ENCODE data around the gene LAMA2. TPM values are rescaled to one million over a fixed set of nuclear protein-coding genes. Genes with fewer than 3 reads are reported as not detected.

LAMA2 gene
- total and polyA plus RNA-seq, 5 donors from 2014 or later, result 0.06 to 0.47 (median 0.09) TPM

GRCh38 chr6:129314575-129314974 lies 431.6 kb downstream of the LAMA2 start:
- H3K4me3 ChIP-seq (ENCODE audit: low read depth, low read length), result no peak overlapping the region
- no peak overlapping the region for H3K27ac ChIP-seq (ENCODE audit: insufficient read depth, low read length, poor library complexity, severe bottlenecking)
- Mint-ChIP-seq H3K4me1 (no peaks in the 10 kb centered on the region), H3K36me3 (no peaks in the 10 kb centered on the region), H3K4me3 (no peak overlapping the region), H3K27me3 (peaks cover 6% of the 10 kb centered on the region), H3K27ac (no peak overlapping the region), H3K9me3 (peaks cover 0 to 2% (median 0%) of the 10 kb centered on the region in 7 donors)
- H3K4me1 ChIP-seq (ENCODE audit: control insufficient read depth, insufficient read depth, low read length, poor library complexity, severe bottlenecking), result no peaks in the 10 kb centered on the region
- H3K36me3 ChIP-seq (ENCODE audit: control insufficient read depth, insufficient read depth, low read length), result no peaks in the 10 kb centered on the region
- DNase-seq (no peak), ATAC-seq (ENCODE audit: low read depth in 2 of 2) (no peak)
- no peaks in the 10 kb centered on the region for H3K9me3 ChIP-seq (ENCODE audit: control insufficient read depth in 2 of 2, low read length in 2 of 2)
- H3K27me3 ChIP-seq (ENCODE audit: control insufficient read depth, insufficient read depth, low read length), result peaks cover 2% of the 10 kb centered on the region

GRCh38 chr6:129317931-129318820 lies 435.2 kb downstream of the LAMA2 start:
- no peak for ATAC-seq (ENCODE audit: low read depth in 2 of 2)

GRCh38 chr6:129320892-129321291 lies 438.0 kb downstream of the LAMA2 start:
- Histone ChIP-seq H3K9me3 (ENCODE audit: control insufficient read depth in 2 of 2, low read length in 2 of 2) (no peaks in the 10 kb centered on the region), H3K4me3 (ENCODE audit: low read depth, low read length) (no peak overlapping the region), H3K27me3 (ENCODE audit: control insufficient read depth, insufficient read depth, low read length) (peaks cover 2% of the 10 kb centered on the region), H3K36me3 (ENCODE audit: control insufficient read depth, insufficient read depth, low read length) (no peaks in the 10 kb centered on the region), H3K27ac (ENCODE audit: insufficient read depth, low read length, poor library complexity, severe bottlenecking) (no peak overlapping the region), H3K4me1 (ENCODE audit: control insufficient read depth, insufficient read depth, low read length, poor library complexity, severe bottlenecking) (no peaks in the 10 kb centered on the region)
- Mint-ChIP-seq H3K4me1 (no peaks in the 10 kb centered on the region), H3K36me3 (no peaks in the 10 kb centered on the region), H3K27ac (no peak overlapping the region), H3K9me3 (no peaks in the 10 kb centered on the region), H3K27me3 (peaks cover 12% of the 10 kb centered on the region), H3K4me3 (no peak overlapping the region)
- no peak for DNase-seq
- no peak for ATAC-seq (ENCODE audit: low read depth in 2 of 2)

More at GRCh38 chr6:129317931-129318820, 435.2 kb downstream of the LAMA2 start:
- Mint-ChIP-seq H3K27me3 (peaks cover 10% of the 10 kb centered on the region), H3K36me3 (no peaks in the 10 kb centered on the region), H3K4me1 (no peaks in the 10 kb centered on the region), H3K27ac (no peak overlapping the region), H3K9me3 (no peaks in the 10 kb centered on the region), H3K4me3 (no peak overlapping the region)
- Histone ChIP-seq H3K36me3 (ENCODE audit: control insufficient read depth, insufficient read depth, low read length) (no peaks in the 10 kb centered on the region), H3K9me3 (ENCODE audit: control insufficient read depth in 2 of 2, low read length in 2 of 2) (no peaks in the 10 kb centered on the region), H3K27me3 (ENCODE audit: control insufficient read depth, insufficient read depth, low read length) (peaks cover 2% of the 10 kb centered on the region), H3K4me3 (ENCODE audit: low read depth, low read length) (no peak overlapping the region), H3K27ac (ENCODE audit: insufficient read depth, low read length, poor library complexity, severe bottlenecking) (no peak overlapping the region), H3K4me1 (ENCODE audit: control insufficient read depth, insufficient read depth, low read length, poor library complexity, severe bottlenecking) (no peaks in the 10 kb centered on the region)
- DNase-seq, result no peak

- H3K36me3 ChIP-seq (ENCODE audit: control insufficient read depth, insufficient read depth, low read length), result no peaks in the 10 kb centered on the region
- H3K9me3 Mint-ChIP-seq, result no peaks in the 10 kb centered on the region
- H3K4me1 Mint-ChIP-seq, result no peaks in the 10 kb centered on the region
- H3K9me3 ChIP-seq (ENCODE audit: control insufficient read depth in 2 of 2, low read length in 2 of 2), result no peaks in the 10 kb centered on the region
- no peaks in the 10 kb centered on the region for H3K36me3 Mint-ChIP-seq
- no peak overlapping the region for H3K4me3 ChIP-seq (ENCODE audit: low read depth, low read length)
- H3K27ac ChIP-seq (ENCODE audit: insufficient read depth, low read length, poor library complexity, severe bottlenecking), result no peak overlapping the region
- no peak overlapping the region for H3K27ac Mint-ChIP-seq
- H3K27me3 ChIP-seq (ENCODE audit: control insufficient read depth, insufficient read depth, low read length), result peaks cover 1% of the 10 kb centered on the region
- DNase-seq (no peak), ATAC-seq (ENCODE audit: low read depth in 2 of 2) (no peak)
- H3K27me3 Mint-ChIP-seq, result peaks cover 12% of the 10 kb centered on the region
- H3K4me3 Mint-ChIP-seq, result no peak overlapping the region
- no peaks in the 10 kb centered on the region for H3K4me1 ChIP-seq (ENCODE audit: control insufficient read depth, insufficient read depth, low read length, poor library complexity, severe bottlenecking)
These were observed 438.4 kb downstream of the LAMA2 start for GRCh38 chr6:129321303-129321702.

GRCh38 chr6:129324345-129324744 lies 441.4 kb downstream of the LAMA2 start:
- DNase-seq (no peak), ATAC-seq (ENCODE audit: low read depth in 2 of 2) (no peak)
- H3K9me3 ChIP-seq (ENCODE audit: control insufficient read depth in 2 of 2, low read length in 2 of 2), result no peaks in the 10 kb centered on the region
- H3K27me3 Mint-ChIP-seq, result peaks cover 6% of the 10 kb centered on the region
- H3K27ac ChIP-seq (ENCODE audit: insufficient read depth, low read length, poor library complexity, severe bottlenecking), result no peak overlapping the region
- no peaks in the 10 kb centered on the region for H3K36me3 Mint-ChIP-seq
- no peaks in the 10 kb centered on the region for H3K36me3 ChIP-seq (ENCODE audit: control insufficient read depth, insufficient read depth, low read length)
- H3K4me1 Mint-ChIP-seq, result no peaks in the 10 kb centered on the region
- H3K27me3 ChIP-seq (ENCODE audit: control insufficient read depth, insufficient read depth, low read length), result no peaks in the 10 kb centered on the region
- no peaks in the 10 kb centered on the region for H3K9me3 Mint-ChIP-seq
- no peak overlapping the region for H3K27ac Mint-ChIP-seq
- no peaks in the 10 kb centered on the region for H3K4me1 ChIP-seq (ENCODE audit: control insufficient read depth, insufficient read depth, low read length, poor library complexity, severe bottlenecking)
- no peak overlapping the region for H3K4me3 Mint-ChIP-seq
- no peak overlapping the region for H3K4me3 ChIP-seq (ENCODE audit: low read depth, low read length)

GRCh38 chr6:129329678-129330077 lies 446.7 kb downstream of the LAMA2 start:
- H3K36me3 Mint-ChIP-seq, result no peaks in the 10 kb centered on the region

GRCh38 chr6:129331450-129332138 lies 448.7 kb downstream of the LAMA2 start:
- H3K9me3 ChIP-seq (ENCODE audit: control insufficient read depth in 2 of 2, low read length in 2 of 2), result no peaks in the 10 kb centered on the region
- H3K27me3 ChIP-seq (ENCODE audit: control insufficient read depth, insufficient read depth, low read length), result no peaks in the 10 kb centered on the region
- no peak overlapping the region for H3K27ac Mint-ChIP-seq
- H3K36me3 ChIP-seq (ENCODE audit: control insufficient read depth, insufficient read depth, low read length), result no peaks in the 10 kb centered on the region
- no peaks in the 10 kb centered on the region for H3K36me3 Mint-ChIP-seq
- no peaks in the 10 kb centered on the region for H3K9me3 Mint-ChIP-seq
- no peak overlapping the region for H3K4me3 ChIP-seq (ENCODE audit: low read depth, low read length)
- H3K4me1 ChIP-seq (ENCODE audit: control insufficient read depth, insufficient read depth, low read length, poor library complexity, severe bottlenecking), result no peaks in the 10 kb centered on the region
- DNase-seq, result no peak
- no peak overlapping the region for H3K4me3 Mint-ChIP-seq
- ATAC-seq (ENCODE audit: low read depth in 2 of 2), result no peak
- H3K27ac ChIP-seq (ENCODE audit: insufficient read depth, low read length, poor library complexity, severe bottlenecking), result no peak overlapping the region
- no peaks in the 10 kb centered on the region for H3K4me1 Mint-ChIP-seq
- H3K27me3 Mint-ChIP-seq, result peaks cover 4% of the 10 kb centered on the region

More at GRCh38 chr6:129329678-129330077, 446.7 kb downstream of the LAMA2 start:
- Mint-ChIP-seq H3K4me3 (no peak overlapping the region), H3K9me3 (no peaks in the 10 kb centered on the region), H3K4me1 (no peaks in the 10 kb centered on the region), H3K27me3 (no peaks in the 10 kb centered on the region), H3K27ac (no peak overlapping the region)
- Histone ChIP-seq H3K27ac (ENCODE audit: insufficient read depth, low read length, poor library complexity, severe bottlenecking) (no peak overlapping the region), H3K36me3 (ENCODE audit: control insufficient read depth, insufficient read depth, low read length) (no peaks in the 10 kb centered on the region), H3K4me1 (ENCODE audit: control insufficient read depth, insufficient read depth, low read length, poor library complexity, severe bottlenecking) (no peaks in the 10 kb centered on the region), H3K4me3 (ENCODE audit: low read depth, low read length) (no peak overlapping the region), H3K27me3 (ENCODE audit: control insufficient read depth, insufficient read depth, low read length) (no peaks in the 10 kb centered on the region), H3K9me3 (ENCODE audit: control insufficient read depth in 2 of 2, low read length in 2 of 2) (no peaks in the 10 kb centered on the region)
- DNase-seq, result no peak
- no peak for ATAC-seq (ENCODE audit: low read depth in 2 of 2)
